ENCODE results near the gene MLLT11. TPM values are rescaled to one million over a fixed set of nuclear protein-coding genes. Genes with fewer than 3 reads are reported as not detected.
A peak's percentile ranks its signal among the peaks of the same experiment; 100 is the strongest.

The MLLT11 gene
- total and polyA plus RNA-seq, 2 experiments from 2014 or later = 16.9 to 34.3 TPM

- Histone ChIP-seq H3K9me3 (ENCODE audit: low read depth) (no peaks in the 10 kb centered on the region), H3K4me3 (no peak overlapping the region), H3K27ac (peak overlapping the region; percentile 82), H3K4me2 (peak overlapping the region; percentile 52), H4K20me1 (ENCODE audit: insufficient read depth, poor library complexity, severe bottlenecking) (no peaks in the 10 kb centered on the region), H3K36me3 (replicated peaks; ENCODE audit: insufficient read depth, low read depth) (no peaks in the 10 kb centered on the region), H3K27me3 (no peaks in the 10 kb centered on the region), H3K79me2 (peaks cover 60% of the 10 kb centered on the region), H3K9me2 (replicated peaks; ENCODE audit: insufficient read depth) (no peaks in the 10 kb centered on the region), H2AFZ (no peak overlapping the region), H3K4me1 (ENCODE audit: insufficient read depth) (peaks cover 34% of the 10 kb centered on the region)
- 48% methylated on average over 2 of the region's 2 CpGs for whole genome bisulfite sequencing (ENCODE audit: low lambda C conversion rate, missing lambda C conversion rate)
- TF ChIP-seq, protein P1, sequence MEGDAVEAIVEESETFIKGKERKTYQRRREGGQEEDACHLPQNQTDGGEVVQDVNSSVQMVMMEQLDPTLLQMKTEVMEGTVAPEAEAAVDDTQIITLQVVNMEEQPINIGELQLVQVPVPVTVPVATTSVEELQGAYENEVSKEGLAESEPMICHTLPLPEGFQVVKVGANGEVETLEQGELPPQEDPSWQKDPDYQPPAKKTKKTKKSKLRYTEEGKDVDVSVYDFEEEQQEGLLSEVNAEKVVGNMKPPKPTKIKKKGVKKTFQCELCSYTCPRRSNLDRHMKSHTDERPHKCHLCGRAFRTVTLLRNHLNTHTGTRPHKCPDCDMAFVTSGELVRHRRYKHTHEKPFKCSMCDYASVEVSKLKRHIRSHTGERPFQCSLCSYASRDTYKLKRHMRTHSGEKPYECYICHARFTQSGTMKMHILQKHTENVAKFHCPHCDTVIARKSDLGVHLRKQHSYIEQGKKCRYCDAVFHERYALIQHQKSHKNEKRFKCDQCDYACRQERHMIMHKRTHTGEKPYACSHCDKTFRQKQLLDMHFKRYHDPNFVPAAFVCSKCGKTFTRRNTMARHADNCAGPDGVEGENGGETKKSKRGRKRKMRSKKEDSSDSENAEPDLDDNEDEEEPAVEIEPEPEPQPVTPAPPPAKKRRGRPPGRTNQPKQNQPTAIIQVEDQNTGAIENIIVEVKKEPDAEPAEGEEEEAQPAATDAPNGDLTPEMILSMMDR (IDR thresholded peaks at IDR 0.05; ENCODE audit: poor library complexity) = peak; percentile 18
- no peak for TF ChIP-seq EZH2phosphoT487 (IDR thresholded peaks at IDR 0.05; ENCODE audit: low read depth, severe bottlenecking, unreplicated experiment)
- peak; percentile 64 for DNase-seq (ENCODE audit: low spot score)
Observed at GRCh38 chr1:151013518-151013917, 46.7 kb upstream of the MLLT11 start.

DNA sequence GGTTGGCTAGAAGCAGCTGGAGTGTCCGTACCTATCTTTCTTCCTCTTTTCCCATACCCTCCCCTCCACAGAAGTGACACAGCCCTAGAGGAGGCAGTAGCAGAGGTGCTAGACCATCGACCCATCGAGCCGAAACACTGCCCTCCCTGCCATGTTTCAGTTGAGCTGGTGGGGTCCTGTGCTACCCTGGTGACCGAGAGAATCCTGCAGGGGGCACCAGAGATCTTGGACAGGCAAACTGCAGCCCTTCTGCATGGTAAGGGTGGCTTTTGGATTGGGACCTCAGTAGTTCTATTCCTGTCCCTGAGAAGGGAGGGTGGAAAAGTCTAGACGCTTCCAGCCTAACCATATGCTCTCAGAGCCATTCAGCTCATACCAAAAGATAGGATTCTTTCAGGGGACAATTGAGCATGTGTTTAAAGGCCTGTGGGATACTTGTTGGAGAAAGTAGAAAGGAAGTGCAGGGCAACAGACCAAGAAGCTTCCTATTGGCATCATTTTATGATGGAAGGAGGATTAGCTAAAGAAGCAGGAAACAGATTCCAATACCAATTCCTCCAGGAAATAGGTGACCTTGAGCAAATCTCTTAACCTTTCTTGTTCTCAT lies 35.6 kb upstream of the MLLT11 start:
- TF ChIP-seq EZH2phosphoT487 (IDR thresholded peaks at IDR 0.05; ENCODE audit: low read depth, severe bottlenecking, unreplicated experiment) = no peak
- TF ChIP-seq, protein P1 (IDR thresholded peaks at IDR 0.05; ENCODE audit: poor library complexity) = peak; percentile 58
- H3K4me1 ChIP-seq (ENCODE audit: insufficient read depth) = no peaks in the 10 kb centered on the region
- WGBS (ENCODE audit: low lambda C conversion rate, missing lambda C conversion rate) = 44% methylated on average over 6 of the region's 6 CpGs
- H3K79me2 ChIP-seq = no peaks in the 10 kb centered on the region
- no peaks in the 10 kb centered on the region for H3K36me3 ChIP-seq (replicated peaks; ENCODE audit: insufficient read depth, low read depth)
- peak; percentile 79 for DNase-seq (ENCODE audit: low spot score)
- no peaks in the 10 kb centered on the region for H3K9me3 ChIP-seq (ENCODE audit: low read depth)
- no peaks in the 10 kb centered on the region for H3K9me2 ChIP-seq (replicated peaks; ENCODE audit: insufficient read depth)
- H3K27me3 ChIP-seq = no peaks in the 10 kb centered on the region
- H2AFZ ChIP-seq = no peak overlapping the region
- no peak overlapping the region for H3K4me3 ChIP-seq
- no peak overlapping the region for H3K4me2 ChIP-seq
- H4K20me1 ChIP-seq (ENCODE audit: insufficient read depth, poor library complexity, severe bottlenecking) = no peaks in the 10 kb centered on the region
- H3K27ac ChIP-seq = no peak overlapping the region

DNA sequence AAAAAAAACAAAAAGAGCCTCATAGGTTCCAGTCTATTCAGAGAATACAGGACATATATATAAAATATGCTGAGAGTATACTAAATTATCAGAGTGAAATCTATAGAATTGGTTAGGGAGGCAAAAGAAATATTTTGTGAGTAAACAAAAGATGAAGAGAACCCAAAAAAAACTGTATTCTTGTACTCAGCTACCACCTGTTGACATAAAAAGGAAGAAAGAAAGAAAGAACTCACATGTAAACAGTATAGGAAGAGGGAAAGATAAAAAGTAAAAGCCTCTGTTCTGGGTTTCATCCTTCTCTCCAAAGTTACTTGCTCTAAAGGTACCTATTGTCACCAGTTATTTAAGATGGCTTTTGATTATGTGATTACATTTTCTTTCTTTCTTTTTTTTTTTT lies 33.7 kb upstream of the MLLT11 start:
- no peak overlapping the region for H3K4me3 ChIP-seq
- H3K36me3 ChIP-seq (replicated peaks; ENCODE audit: insufficient read depth, low read depth) = no peaks in the 10 kb centered on the region
- no peak overlapping the region for H2AFZ ChIP-seq
- H3K4me1 ChIP-seq (ENCODE audit: insufficient read depth) = no peaks in the 10 kb centered on the region
- DNase-seq (ENCODE audit: low spot score) = no peak
- no peaks in the 10 kb centered on the region for H3K9me3 ChIP-seq (ENCODE audit: low read depth)
- H3K27ac ChIP-seq = no peak overlapping the region
- TF ChIP-seq EZH2 (IDR thresholded peaks at IDR 0.05; ENCODE audit: borderline replicate concordance) (no peak), EZH2phosphoT487 (IDR thresholded peaks at IDR 0.05; ENCODE audit: low read depth, severe bottlenecking, unreplicated experiment) (no peak)
- TF ChIP-seq, protein P1 (IDR thresholded peaks at IDR 0.05; ENCODE audit: poor library complexity) = no peak
- no peaks in the 10 kb centered on the region for H4K20me1 ChIP-seq (ENCODE audit: insufficient read depth, poor library complexity, severe bottlenecking)
- no peak overlapping the region for H3K4me2 ChIP-seq
- H3K27me3 ChIP-seq = no peaks in the 10 kb centered on the region
- H3K79me2 ChIP-seq = no peaks in the 10 kb centered on the region
- no peaks in the 10 kb centered on the region for H3K9me2 ChIP-seq (replicated peaks; ENCODE audit: insufficient read depth)

GRCh38 chr1:151032164-151032563 lies 28.0 kb upstream of the MLLT11 start:
- Histone ChIP-seq H3K27ac (no peak overlapping the region), H3K9me2 (replicated peaks; ENCODE audit: insufficient read depth) (no peaks in the 10 kb centered on the region), H4K20me1 (ENCODE audit: insufficient read depth, poor library complexity, severe bottlenecking) (no peaks in the 10 kb centered on the region), H2AFZ (no peak overlapping the region), H3K27me3 (no peaks in the 10 kb centered on the region), H3K36me3 (replicated peaks; ENCODE audit: insufficient read depth, low read depth) (no peaks in the 10 kb centered on the region), H3K4me3 (no peak overlapping the region), H3K9me3 (ENCODE audit: low read depth) (no peaks in the 10 kb centered on the region), H3K4me2 (no peak overlapping the region), H3K79me2 (no peaks in the 10 kb centered on the region), H3K4me1 (ENCODE audit: insufficient read depth) (no peaks in the 10 kb centered on the region)
- TF ChIP-seq EZH2 (IDR thresholded peaks at IDR 0.05; ENCODE audit: borderline replicate concordance) (no peak), EZH2phosphoT487 (IDR thresholded peaks at IDR 0.05; ENCODE audit: low read depth, severe bottlenecking, unreplicated experiment) (no peak)
- TF ChIP-seq, protein P1 (IDR thresholded peaks at IDR 0.05; ENCODE audit: poor library complexity) = no peak
- WGBS (ENCODE audit: low lambda C conversion rate, missing lambda C conversion rate) = 95% methylated on average over 8 of the region's 8 CpGs
- no peak for DNase-seq (ENCODE audit: low spot score)
